Measurements from ENCODE around the gene ANKRD16. TPM values are rescaled to one million over a fixed set of nuclear protein-coding genes. Genes with fewer than 3 reads are reported as not detected.

ANKRD16 gene
- total RNA-seq, 1 donor from 2014 or later = 5.9 TPM

GRCh38 chr10:5917305-5917704, 27.6 kb upstream of the ANKRD16 start:
- Mint-ChIP-seq H3K4me3 (no peak overlapping the region), H3K27ac (no peak overlapping the region), H3K9me3 (no peaks in the 10 kb centered on the region), H3K27me3 (ENCODE audit: insufficient read depth, low read depth) (peaks cover 2% of the 10 kb centered on the region), H3K4me1 (no peaks in the 10 kb centered on the region), H3K36me3 (peaks cover 46% of the 10 kb centered on the region)
- H3K27me3 ChIP-seq = no peaks in the 10 kb centered on the region
- H3K9ac ChIP-seq = no peak overlapping the region
- DNase-seq (ENCODE audit: low spot score) = no peak
- H3K4me1 ChIP-seq = no peaks in the 10 kb centered on the region
- no peaks in the 10 kb centered on the region for H4K20me1 ChIP-seq (ENCODE audit: low read depth)
- H3K4me3 ChIP-seq = no peak overlapping the region
- peaks cover 5% of the 10 kb centered on the region for H3K36me3 ChIP-seq
- H3K27ac ChIP-seq = no peak overlapping the region
- no peak overlapping the region for H2AFZ ChIP-seq (replicated peaks)
- no peaks in the 10 kb centered on the region for H3K79me2 ChIP-seq (ENCODE audit: low read depth)
- H3K4me2 ChIP-seq = no peak overlapping the region
- H3F3A ChIP-seq (ENCODE audit: low read depth) = no peaks in the 10 kb centered on the region
- TF ChIP-seq EZH2phosphoT487 (IDR thresholded peaks at IDR 0.05) = no peak
- TF ChIP-seq EZH2 (IDR thresholded peaks at IDR 0.05) = no peak
- TF ChIP-seq CTCF (IDR thresholded peaks at IDR 0.05) = no peak
- H3K9me3 ChIP-seq (ENCODE audit: low read depth) = no peaks in the 10 kb centered on the region

- H4K20me1 ChIP-seq (ENCODE audit: low read depth) = no peaks in the 10 kb centered on the region
- Mint-ChIP-seq H3K4me1 (no peaks in the 10 kb centered on the region), H3K36me3 (peaks cover 46% of the 10 kb centered on the region), H3K9me3 (no peaks in the 10 kb centered on the region), H3K4me3 (no peak overlapping the region), H3K27ac (no peak overlapping the region), H3K27me3 (ENCODE audit: insufficient read depth, low read depth) (peaks cover 2% of the 10 kb centered on the region)
- TF ChIP-seq EZH2phosphoT487 (IDR thresholded peaks at IDR 0.05) (no peak), EZH2 (IDR thresholded peaks at IDR 0.05) (no peak), CTCF (IDR thresholded peaks at IDR 0.05) (no peak)
- no peak overlapping the region for H3K27ac ChIP-seq
- H3K9me3 ChIP-seq (ENCODE audit: low read depth) = no peaks in the 10 kb centered on the region
- H3K4me1 ChIP-seq = no peaks in the 10 kb centered on the region
- H3K27me3 ChIP-seq = no peaks in the 10 kb centered on the region
- H2AFZ ChIP-seq (replicated peaks) = no peak overlapping the region
- H3K36me3 ChIP-seq = no peaks in the 10 kb centered on the region
- H3K79me2 ChIP-seq (ENCODE audit: low read depth) = no peaks in the 10 kb centered on the region
- no peak for DNase-seq (ENCODE audit: low spot score)
- H3F3A ChIP-seq (ENCODE audit: low read depth) = no peaks in the 10 kb centered on the region
- H3K4me3 ChIP-seq = no peak overlapping the region
- H3K4me2 ChIP-seq = no peak overlapping the region
- H3K9ac ChIP-seq = no peak overlapping the region
Observed at GRCh38 chr10:5915451-5915850, 25.8 kb upstream of the ANKRD16 start.

- no peak overlapping the region for H3K27ac Mint-ChIP-seq
- peaks cover 2% of the 10 kb centered on the region for H3K27me3 Mint-ChIP-seq (ENCODE audit: insufficient read depth, low read depth)
- no peak overlapping the region for H3K9ac ChIP-seq
- H3K4me2 ChIP-seq = no peak overlapping the region
- H3K79me2 ChIP-seq (ENCODE audit: low read depth) = no peaks in the 10 kb centered on the region
- H2AFZ ChIP-seq (replicated peaks) = no peak overlapping the region
- H3K36me3 Mint-ChIP-seq = peaks cover 47% of the 10 kb centered on the region
- H3K4me3 ChIP-seq = no peak overlapping the region
- H3K9me3 ChIP-seq (ENCODE audit: low read depth) = no peaks in the 10 kb centered on the region
- H3K4me1 ChIP-seq = no peaks in the 10 kb centered on the region
- no peak for DNase-seq (ENCODE audit: low spot score)
- H3K36me3 ChIP-seq = no peaks in the 10 kb centered on the region
- H3K27me3 ChIP-seq = no peaks in the 10 kb centered on the region
- H3K4me3 Mint-ChIP-seq = no peak overlapping the region
- no peak for TF ChIP-seq EZH2phosphoT487 (IDR thresholded peaks at IDR 0.05)
- TF ChIP-seq CTCF (IDR thresholded peaks at IDR 0.05) = no peak
- TF ChIP-seq EZH2 (IDR thresholded peaks at IDR 0.05) = no peak
- H3K9me3 Mint-ChIP-seq = no peaks in the 10 kb centered on the region
- no peaks in the 10 kb centered on the region for H4K20me1 ChIP-seq (ENCODE audit: low read depth)
- no peaks in the 10 kb centered on the region for H3K4me1 Mint-ChIP-seq
- H3F3A ChIP-seq (ENCODE audit: low read depth) = no peaks in the 10 kb centered on the region
- H3K27ac ChIP-seq = no peak overlapping the region
Observed at GRCh38 chr10:5913736-5914135, 24.0 kb upstream of the ANKRD16 start.
